SK-N-SH (cell line): ENCODE measurements around the gene SERPINB10. TPM values are rescaled to one million over a fixed set of nuclear protein-coding genes. Genes with fewer than 3 reads are reported as not detected.

ENCODE experiments used
- CTCF ChIA-PET: fragments of 300-600, 350-600 bp; formaldehyde crosslinking; extraction: SDS; loops from one replicate; lab custom pipeline; 2021; lab: Yijun Ruan, JAX
- POLR2A ChIA-PET: fragments of 350-600 bp; sonication (Branson Sonifier 250); formaldehyde crosslinking; extraction: SDS; loops from one replicate; lab custom pipeline; 2020; ENCODE audit warnings: antibody characterized with exemption, inconsistent platforms; lab: Yijun Ruan, JAX
- DNase-seq: peaks from one replicate; pipeline ENCODE4 v3.0.0; 2012
- H2AFZ ChIP-seq: fragments of 200-600 bp; sonication (generic); 2 replicates; pipeline ENCODE4 v1.8.1; 2016; ENCODE audit warnings: antibody characterized with exemption, mild to moderate bottlenecking, low read depth
- H3F3A ChIP-seq: fragments of 200-600 bp; sonication (generic); replicated peaks from 2 replicates; pipeline ENCODE3; 2016; ENCODE audit warnings: antibody characterized with exemption, mild to moderate bottlenecking; ENCODE audit not compliant: insufficient read depth
- H3K27ac ChIP-seq, 2 experiments: fragments of 200-500 bp in 1 of 2; fragments of 200-600 bp in 1 of 2; sonication (Bioruptor generic) in 1 of 2; sonication (generic), shearing (Covaris generic) in 1 of 2; 2 replicates each; pipeline versions ENCODE4 v1.5.1 to v1.6.1; 2014 to 2016; ENCODE audit warnings: low read depth in 2 of 2, inconsistent platforms in 1 of 2, low read length in 1 of 2, mild to moderate bottlenecking in 1 of 2, mixed read lengths in 1 of 2
- H3K27me3 ChIP-seq: fragments of 200-600 bp; sonication (generic), shearing (Covaris generic); 2 replicates; pipeline ENCODE4 v1.6.1; 2016; ENCODE audit warnings: mixed run types; ENCODE audit not compliant: insufficient read depth
- H3K36me3 ChIP-seq, 2 experiments: fragments of 200-500 bp in 1 of 2; fragments of 200-600 bp in 1 of 2; sonication (Bioruptor generic) in 1 of 2; sonication (generic) in 1 of 2; replicated peaks in 1 of 2; 2 replicates each; pipeline versions ENCODE3 to v1.5.1; 2014 to 2016; ENCODE audit warnings: low read length in 1 of 2, mild to moderate bottlenecking in 1 of 2; ENCODE audit not compliant: insufficient read depth in 2 of 2, control insufficient read depth in 1 of 2
- H3K4me1 ChIP-seq, 2 experiments: fragments of 200-500 bp in 1 of 2; fragments of 200-600 bp in 1 of 2; sonication (Bioruptor generic) in 1 of 2; sonication (generic), shearing (Covaris generic) in 1 of 2; 2 replicates each; pipeline versions ENCODE4 v1.5.1 to v1.6.1; 2014 to 2016; ENCODE audit warnings: low read depth in 1 of 2, low read length in 1 of 2, mixed run types in 1 of 2; ENCODE audit not compliant: insufficient read depth in 2 of 2, control insufficient read depth in 1 of 2
- H3K4me2 ChIP-seq: fragments of 200-600 bp; sonication (generic), shearing (Covaris generic); 2 replicates; pipeline ENCODE4 v1.6.1; 2017; ENCODE audit warnings: mixed run types
- H3K4me3 ChIP-seq, 2 experiments: fragments of 200-500 bp in 1 of 2; fragments of 200-600 bp in 1 of 2; sonication (Bioruptor generic) in 1 of 2; sonication (generic), shearing (Covaris generic) in 1 of 2; 2 replicates each; pipeline versions ENCODE4 v1.5.1 to v1.8.1; 2014 to 2016; ENCODE audit warnings: low read depth in 2 of 2, inconsistent platforms in 1 of 2, low read length in 1 of 2, mild to moderate bottlenecking in 1 of 2, mixed read lengths in 1 of 2, moderate library complexity in 1 of 2
- H3K79me2 ChIP-seq: fragments of 200-600 bp; sonication (generic); 2 replicates; pipeline ENCODE4 v1.8.1; 2017; ENCODE audit warnings: mild to moderate bottlenecking; ENCODE audit not compliant: insufficient read depth
- H3K9ac ChIP-seq: fragments of 200-600 bp; sonication (generic); 2 replicates; pipeline ENCODE4 v1.6.1; 2017; ENCODE audit warnings: mixed run types
- H3K9me2 ChIP-seq: fragments of 200-600 bp; sonication (generic); 2 replicates; pipeline ENCODE4 v1.6.1; 2017; ENCODE audit warnings: mixed run types
- H3K9me3 ChIP-seq: fragments of 200-600 bp; sonication (generic); 2 replicates; pipeline ENCODE4 v1.6.1; 2017; ENCODE audit warnings: mixed run types, mild to moderate bottlenecking, moderate library complexity
- H4K20me1 ChIP-seq: fragments of 200-600 bp; sonication (generic); 2 replicates; pipeline ENCODE4 v1.6.1; 2017; ENCODE audit warnings: mild to moderate bottlenecking, mixed run types; ENCODE audit not compliant: insufficient read depth
- FOXJ3 ChIP-seq: sonication (generic); formaldehyde crosslinking; IDR thresholded peaks from 2 replicates; pipeline ENCODE4 v1.5.1; 2020; ENCODE audit warnings: mild to moderate bottlenecking, missing genetic modification reagents
- FOXM1 ChIP-seq: IDR thresholded peaks from 2 replicates; pipeline ENCODE4 v1.4.0; 2012; ENCODE audit warnings: low read depth, mild to moderate bottlenecking
- GABPA ChIP-seq: IDR thresholded peaks from 2 replicates; pipeline ENCODE4 v1.4.0; 2012; ENCODE audit warnings: low read depth, mild to moderate bottlenecking
- NFIC ChIP-seq: IDR thresholded peaks from 2 replicates; pipeline ENCODE4 v1.4.0; 2012; ENCODE audit warnings: borderline replicate concordance
- POLR2AphosphoS5 ChIP-seq: IDR thresholded peaks from 2 replicates; pipeline ENCODE4 v1.6.1; 2012; ENCODE audit warnings: low read depth, low read length
- SIN3A ChIP-seq: IDR thresholded peaks from 2 replicates; pipeline ENCODE4 v1.6.1; 2012; ENCODE audit warnings: low read depth, mild to moderate bottlenecking, low read length, moderate library complexity, borderline replicate concordance
- SMC3 ChIP-seq: IDR thresholded peaks from 2 replicates; pipeline ENCODE4 v1.6.1; 2012; ENCODE audit warnings: low read depth, low read length, improper control_type of control experiment
- TAF1 ChIP-seq: IDR thresholded peaks from 2 replicates; pipeline ENCODE4 v1.6.1; 2012; ENCODE audit warnings: low read depth, mild to moderate bottlenecking, low read length, moderate library complexity, borderline replicate concordance
- TCF12 ChIP-seq: IDR thresholded peaks from 2 replicates; pipeline ENCODE4 v1.4.0; 2012
- USF1 ChIP-seq: IDR thresholded peaks from 2 replicates; pipeline ENCODE4 v1.4.0; 2012; ENCODE audit warnings: low read depth, borderline replicate concordance
- WGBS: methylation state at CpG from one replicate; pipeline ENCODE4 v1.1.6; 2017; ENCODE audit warnings: low lambda C conversion rate; 5-methylcytosine and 5-hydroxymethylcytosine counted together
- polyA plus RNA-seq, 3 experiments: library from polyadenylated mRNA; depleted of rRNA; stranded (reverse); fragments of >200 nt; gene quantifications; 2 replicates each; pipeline ENCODE4 v1.2.3, GENCODE V29; 2012
- TF ChIP-seq, protein P1 (sequence below): IDR thresholded peaks from 2 replicates; pipeline ENCODE4 v1.4.0; 2012; ENCODE audit warnings: low read depth
- TF ChIP-seq, protein P2 (sequence below): fragments of 150-350 bp; IDR thresholded peaks from 2 replicates; pipeline ENCODE4 v1.6.1; 2017; ENCODE audit warnings: antibody characterized with exemption, low read length, low read depth, borderline replicate concordance

The SERPINB10 gene
- polyA plus RNA-seq, 1 of the 3 experiments (the other 2 are of a cell fraction): 0.10 TPM

DNA sequence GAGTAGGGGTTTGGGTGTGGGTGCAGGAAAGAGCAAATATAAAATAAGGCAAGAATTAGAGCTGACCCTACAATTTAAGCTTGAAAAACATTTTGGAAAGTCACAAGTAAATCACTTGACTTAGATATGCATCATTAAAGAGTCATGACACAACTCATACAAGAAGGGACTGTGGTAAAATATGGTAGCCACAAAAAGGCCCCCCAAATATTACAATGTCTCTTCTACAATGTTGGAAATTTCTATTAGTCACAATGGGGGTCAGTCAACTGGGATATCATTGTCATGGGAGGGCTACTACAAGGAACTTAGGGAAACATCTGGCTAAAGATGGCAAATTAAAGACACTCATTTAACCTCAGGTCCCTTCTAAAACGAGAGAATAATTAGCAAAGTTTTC lies 35.9 kb upstream of the SERPINB10 start:
- H3K9me2 ChIP-seq: no peaks in the 10 kb centered on the region

DNA sequence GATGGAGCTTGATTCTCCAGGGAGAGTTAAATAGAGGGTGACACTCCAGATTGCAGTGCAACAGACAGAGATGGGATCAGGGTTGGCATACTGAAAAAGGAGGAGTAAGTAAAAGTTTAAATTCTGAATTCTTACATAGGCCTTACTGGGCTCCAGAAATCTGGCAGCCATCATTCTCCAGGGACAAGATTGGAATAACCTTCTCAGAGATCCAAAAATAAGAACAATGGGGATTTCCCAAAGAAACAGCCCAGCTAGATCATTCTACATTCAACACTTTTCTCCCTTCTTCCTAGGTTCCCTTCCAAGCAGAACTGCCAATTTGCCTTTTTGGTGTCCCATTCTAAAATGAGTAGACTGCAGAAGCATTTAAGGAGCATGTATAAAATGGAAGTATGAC lies 35.2 kb upstream of the SERPINB10 start:
- no peaks in the 10 kb centered on the region for H3K27me3 ChIP-seq
- H3K4me3 ChIP-seq: no peak overlapping the region
- no peak overlapping the region for H3K9ac ChIP-seq
- H3F3A ChIP-seq: no peaks in the 10 kb centered on the region
- H3K36me3 ChIP-seq: no peaks in the 10 kb centered on the region
- no peaks in the 10 kb centered on the region for H3K79me2 ChIP-seq
- no peaks in the 10 kb centered on the region for H3K4me1 ChIP-seq
- DNase-seq: no peak
- TF ChIP-seq, protein P1, sequence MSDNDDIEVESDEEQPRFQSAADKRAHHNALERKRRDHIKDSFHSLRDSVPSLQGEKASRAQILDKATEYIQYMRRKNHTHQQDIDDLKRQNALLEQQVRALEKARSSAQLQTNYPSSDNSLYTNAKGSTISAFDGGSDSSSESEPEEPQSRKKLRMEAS: no peak
- TF ChIP-seq POLR2AphosphoS5 (no peak), TCF12 (no peak), SMC3 (no peak), FOXJ3 (CRISPR knock-in tag) (no peak), NFIC (no peak), SIN3A (no peak), USF1 (no peak)
- TF ChIP-seq, protein P2, sequence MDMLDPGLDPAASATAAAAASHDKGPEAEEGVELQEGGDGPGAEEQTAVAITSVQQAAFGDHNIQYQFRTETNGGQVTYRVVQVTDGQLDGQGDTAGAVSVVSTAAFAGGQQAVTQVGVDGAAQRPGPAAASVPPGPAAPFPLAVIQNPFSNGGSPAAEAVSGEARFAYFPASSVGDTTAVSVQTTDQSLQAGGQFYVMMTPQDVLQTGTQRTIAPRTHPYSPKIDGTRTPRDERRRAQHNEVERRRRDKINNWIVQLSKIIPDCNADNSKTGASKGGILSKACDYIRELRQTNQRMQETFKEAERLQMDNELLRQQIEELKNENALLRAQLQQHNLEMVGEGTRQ: no peak
- H3K4me2 ChIP-seq: no peak overlapping the region
- H3K9me2 ChIP-seq: no peaks in the 10 kb centered on the region
- H3K9me3 ChIP-seq: no peaks in the 10 kb centered on the region
- H2AFZ ChIP-seq: no peak overlapping the region
- CTCF ChIA-PET: no interaction called here
- no peak overlapping the region for H3K27ac ChIP-seq
- POLR2A ChIA-PET: no interaction called here
- H4K20me1 ChIP-seq: no peaks in the 10 kb centered on the region

More for the DNA sequence above, 35.9 kb upstream of the SERPINB10 start:
- Histone ChIP-seq H3K27ac (no peak overlapping the region), H3K4me1 (no peaks in the 10 kb centered on the region), H4K20me1 (no peaks in the 10 kb centered on the region), H2AFZ (no peak overlapping the region), H3F3A (no peaks in the 10 kb centered on the region), H3K79me2 (no peaks in the 10 kb centered on the region), H3K4me2 (no peak overlapping the region), H3K9ac (no peak overlapping the region), H3K4me3 (no peak overlapping the region), H3K27me3 (no peaks in the 10 kb centered on the region), H3K9me3 (no peaks in the 10 kb centered on the region), H3K36me3 (no peaks in the 10 kb centered on the region)
- TF ChIP-seq TAF1 (no peak), GABPA (no peak), NFIC (no peak), FOXM1 (no peak), POLR2AphosphoS5 (no peak), FOXJ3 (CRISPR knock-in tag) (no peak)
- CTCF ChIA-PET: interaction anchor here (1.3 kb wide), 1 partner anchor 353 kb away, joined by 4 read pairs; no protein-coding TSS in a partner anchor
- POLR2A ChIA-PET: no interaction called here
- DNase-seq: no peak
- 11% methylated on average over 1 of the region's 1 CpG for WGBS
